Endodermal cell (in vitro differentiated cells): Measurements from ENCODE around the gene PUS3. TPM values are rescaled to one million over a fixed set of nuclear protein-coding genes. Genes with fewer than 3 reads are reported as not detected.

ENCODE experiments used
- DNase-seq: peaks from one replicate; pipeline ENCODE4 v3.0.0-alpha.2; 2017
- H3K27ac ChIP-seq: 2 replicates; pipeline ENCODE4 v1.5.1; 2013; ENCODE audit warnings: mild to moderate bottlenecking, low read depth, low read length, moderate library complexity
- H3K27me3 ChIP-seq: 2 replicates; pipeline ENCODE4 v1.6.1; 2013; ENCODE audit warnings: mild to moderate bottlenecking, low read length, moderate library complexity; ENCODE audit not compliant: insufficient read depth, control insufficient read depth, poor library complexity, severe bottlenecking
- H3K36me3 ChIP-seq: 2 replicates; pipeline ENCODE4 v1.7.0; 2013; ENCODE audit warnings: mild to moderate bottlenecking, low read length, moderate library complexity; ENCODE audit not compliant: control insufficient read depth, insufficient read depth
- H3K4me1 ChIP-seq: one replicate; pipeline ENCODE4 v1.7.0; 2013; ENCODE audit warnings: low read length; ENCODE audit not compliant: control insufficient read depth, insufficient read depth
- H3K4me3 ChIP-seq: 2 replicates; pipeline ENCODE4 v1.5.1; 2013; ENCODE audit warnings: mild to moderate bottlenecking, low read length, moderate library complexity
- H3K9ac ChIP-seq: 2 replicates; pipeline ENCODE4 v1.6.1; 2013; ENCODE audit warnings: mild to moderate bottlenecking, low read length, moderate library complexity; ENCODE audit not compliant: poor library complexity, severe bottlenecking; ENCODE audit errors: extremely low read depth
- H3K9me3 ChIP-seq: 2 replicates; pipeline ENCODE4 v1.6.1; 2013; ENCODE audit warnings: mild to moderate bottlenecking, low read length, moderate library complexity; ENCODE audit not compliant: control insufficient read depth
- H3K27ac Mint-ChIP-seq: 2 replicates; pipeline ENCODE4 v1.8.0; 2020; ENCODE audit warnings: mixed read lengths
- H3K27me3 Mint-ChIP-seq: 2 replicates; pipeline ENCODE4 v1.8.0; 2021; ENCODE audit warnings: mild to moderate bottlenecking, mixed read lengths; ENCODE audit not compliant: insufficient read depth
- H3K36me3 Mint-ChIP-seq: 2 replicates; pipeline ENCODE4 v1.8.0; 2020; ENCODE audit warnings: low read depth, mixed read lengths
- H3K4me1 Mint-ChIP-seq: 2 replicates; pipeline ENCODE4 v1.8.0; 2020; ENCODE audit warnings: mixed read lengths
- H3K4me3 Mint-ChIP-seq: 2 replicates; pipeline ENCODE4 v1.8.0; 2020; ENCODE audit warnings: mild to moderate bottlenecking, moderate library complexity, mixed read lengths
- H3K9me3 Mint-ChIP-seq: 2 replicates; pipeline ENCODE4 v1.8.0; 2020; ENCODE audit warnings: mild to moderate bottlenecking, mixed read lengths
- CTCF ChIP-seq: fragments of 200-600 bp; sonication (generic); conservative IDR thresholded peaks from 2 replicates; pipeline ENCODE4 v1.5.0; 2021; ENCODE audit warnings: antibody characterized with exemption, mild to moderate bottlenecking
- WGBS, 2 experiments: methylation state at CpG; one replicate each; pipeline versions ENCODE4 v1.1.5 to v1.1.7; 2013; ENCODE audit warnings: missing lambda C conversion rate in 2 of 2, mixed read lengths in 1 of 2; ENCODE audit not compliant: insufficient coverage in 1 of 2, insufficient read length in 1 of 2; 5-methylcytosine and 5-hydroxymethylcytosine counted together
- total RNA-seq, 2 donors: library from RNA; stranded (reverse); fragmentation: NEBNext Ultra II Directional in 1 of 2; extraction: Animal tissue kit (Norgen Biotek cat#: 25700) in 1 of 2; gene quantifications; 2 replicates in 1 of 2; 3 replicates in 1 of 2; pipeline ENCODE4 v1.2.1, GENCODE V29; 2021

Gene PUS3
- total RNA-seq, 2 donors from 2014 or later, result 12.6 to 13.7 TPM

DNA sequence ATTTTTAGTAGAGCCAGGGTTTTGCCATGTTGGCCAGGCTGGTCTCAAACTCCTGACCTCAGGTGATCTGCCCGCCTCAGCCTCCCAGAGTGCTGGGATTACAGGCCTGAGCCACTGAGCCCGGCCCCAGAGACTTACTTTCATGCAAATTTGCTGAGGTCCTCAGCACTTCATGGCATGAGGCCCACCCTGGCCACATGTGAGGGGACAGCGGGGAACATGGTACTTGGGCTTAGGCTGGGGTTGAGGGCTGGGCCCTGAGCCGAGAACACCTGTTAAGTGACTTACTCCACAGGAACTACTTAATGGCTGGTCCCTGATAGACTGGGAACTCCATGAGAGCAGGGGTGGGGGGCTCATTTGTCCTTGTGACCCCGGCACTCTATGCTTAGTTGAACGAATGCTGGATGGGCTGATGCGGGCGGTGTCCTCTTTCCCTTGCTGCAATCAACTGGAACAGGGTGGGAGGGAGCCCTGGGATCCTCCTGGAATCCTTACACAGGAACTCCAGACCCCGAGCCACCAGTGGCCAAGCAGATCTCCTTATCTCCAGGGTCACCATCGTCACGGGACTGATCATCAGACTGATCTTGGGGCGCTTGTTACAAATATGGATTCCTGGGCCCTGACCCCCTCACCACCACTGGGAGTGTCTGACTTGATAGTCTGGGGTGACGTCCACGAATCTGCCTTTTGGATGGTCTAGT, 43.9 kb upstream of the PUS3 start:
- no peak overlapping the region for H3K27ac Mint-ChIP-seq
- no peaks in the 10 kb centered on the region for H3K9me3 ChIP-seq
- H3K36me3 ChIP-seq, result no peaks in the 10 kb centered on the region
- peaks cover 13% of the 10 kb centered on the region for H3K4me1 Mint-ChIP-seq
- TF ChIP-seq CTCF, result no peak
- no peak overlapping the region for H3K4me3 ChIP-seq
- H3K27me3 Mint-ChIP-seq, result no peaks in the 10 kb centered on the region
- no peak overlapping the region for H3K27ac ChIP-seq
- DNase-seq, result no peak
- no peaks in the 10 kb centered on the region for H3K9me3 Mint-ChIP-seq
- no peak overlapping the region for H3K4me3 Mint-ChIP-seq
- 91 to 95% methylated on average over 11 to 14 of the region's 14 CpGs for WGBS, 2 experiments
- peaks cover 8% of the 10 kb centered on the region for H3K27me3 ChIP-seq
- H3K36me3 Mint-ChIP-seq, result no peaks in the 10 kb centered on the region
- H3K9ac ChIP-seq, result no peak overlapping the region
- H3K4me1 ChIP-seq, result no peaks in the 10 kb centered on the region

DNA sequence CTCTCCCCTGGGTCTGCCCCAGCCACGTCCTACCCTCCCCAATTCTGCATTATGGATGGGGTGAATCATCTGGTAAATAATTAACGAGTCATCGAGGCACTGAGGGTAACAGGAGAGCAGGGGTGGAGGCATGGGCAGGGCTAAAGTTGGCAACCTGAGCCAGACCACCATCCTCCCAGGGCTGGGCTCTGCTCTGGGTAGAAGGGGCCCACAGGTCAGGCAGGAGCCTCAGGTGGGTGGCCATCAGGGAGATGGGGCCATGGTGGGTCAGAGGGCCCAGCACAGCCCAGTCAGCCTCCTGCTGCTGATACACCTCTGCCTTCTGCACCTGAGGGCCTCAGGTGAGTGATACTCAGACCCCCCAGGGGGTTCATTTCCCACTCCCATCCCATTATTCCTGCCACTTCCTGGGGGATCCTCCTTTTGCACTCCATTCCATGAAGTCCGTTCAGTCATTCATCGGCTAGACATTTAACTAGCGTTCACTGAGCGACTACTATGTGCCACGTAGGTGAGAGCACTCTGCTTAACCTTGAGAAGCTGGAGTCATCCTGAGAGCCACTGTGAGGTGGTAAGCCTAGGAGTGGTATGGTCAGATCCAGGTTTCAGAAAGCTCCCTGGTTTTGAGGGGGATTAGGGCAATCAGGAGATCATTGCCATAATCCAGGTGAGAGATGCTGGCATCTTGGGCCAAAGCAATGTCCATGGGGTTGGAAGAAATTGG, 43.0 kb upstream of the PUS3 start, which contains the start of gene VSIG10L2:
Gene VSIG10L2 (plus strand): TSS at position 248 of the 724 bp plus-strand sequence. CDS start 12 bp downstream, at position 260.
- no peak for DNase-seq
- H3K27ac Mint-ChIP-seq, result no peak within 1 kb of the TSS
- no peaks in the 10 kb centered on the region for H3K9me3 ChIP-seq
- no peaks in the 10 kb centered on the region for H3K9me3 Mint-ChIP-seq
- H3K9ac ChIP-seq, result no peak within 1 kb of the TSS
- no peak within 1 kb of the TSS for H3K4me3 ChIP-seq
- 93% methylated on average over 4 to 8 of the region's 8 CpGs for WGBS, 2 experiments
- H3K27me3 Mint-ChIP-seq, result no peaks in the 10 kb centered on the region
- no peaks in the 10 kb centered on the region for H3K36me3 Mint-ChIP-seq
- peaks cover 20% of the 10 kb centered on the region for H3K4me1 Mint-ChIP-seq
- H3K27ac ChIP-seq, result no peak within 1 kb of the TSS
- no peaks in the 10 kb centered on the region for H3K36me3 ChIP-seq
- peaks cover 8% of the 10 kb centered on the region for H3K27me3 ChIP-seq
- no peak for TF ChIP-seq CTCF
- H3K4me1 ChIP-seq, result no peaks in the 10 kb centered on the region
- H3K4me3 Mint-ChIP-seq, result no peak within 1 kb of the TSS

DNA sequence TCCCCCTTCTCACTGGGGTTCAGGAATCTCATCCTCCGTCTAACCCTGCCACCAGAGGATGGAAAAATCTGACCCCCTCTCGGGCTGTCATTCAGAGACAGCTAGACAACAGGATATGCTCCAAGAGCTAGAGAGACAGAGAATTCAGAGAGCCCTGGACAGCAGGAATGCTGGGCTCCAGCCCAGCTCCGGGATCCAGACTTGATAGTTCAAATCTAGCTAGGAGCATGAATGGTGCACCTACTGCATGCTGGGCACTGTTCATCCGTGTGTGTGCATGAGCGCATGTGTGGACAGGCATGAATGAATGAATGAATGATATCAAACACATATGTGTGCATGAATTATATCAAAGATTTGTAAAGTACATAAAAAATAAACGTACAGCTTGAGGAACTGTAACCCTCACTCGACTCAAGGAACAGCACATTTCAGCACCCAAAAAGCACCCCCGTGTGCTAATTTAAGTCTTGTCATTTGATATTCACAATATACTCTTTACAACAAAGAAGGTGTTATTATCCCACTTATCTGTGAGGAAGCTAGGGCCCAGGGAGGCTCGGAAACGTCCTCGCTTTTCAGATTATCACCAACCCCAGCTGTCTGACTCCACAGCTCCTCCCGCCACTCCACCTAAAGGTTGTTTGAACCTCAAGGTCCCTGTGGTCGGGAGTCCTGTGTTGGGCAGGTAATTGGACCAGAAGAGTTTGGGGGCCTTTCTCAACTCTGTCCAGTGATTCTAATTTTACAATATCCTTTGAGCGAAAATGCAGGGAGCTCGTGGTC, 42.2 kb upstream of the PUS3 start:
- no peaks in the 10 kb centered on the region for H3K27me3 Mint-ChIP-seq

More for the DNA sequence above, 42.2 kb upstream of the PUS3 start:
- peaks cover 20% of the 10 kb centered on the region for H3K4me1 Mint-ChIP-seq
- no peaks in the 10 kb centered on the region for H3K36me3 Mint-ChIP-seq
- Histone ChIP-seq H3K4me1 (no peaks in the 10 kb centered on the region), H3K9ac (no peak overlapping the region), H3K4me3 (no peak overlapping the region), H3K27ac (no peak overlapping the region), H3K27me3 (peaks cover 8% of the 10 kb centered on the region), H3K36me3 (no peaks in the 10 kb centered on the region), H3K9me3 (no peaks in the 10 kb centered on the region)
- TF ChIP-seq CTCF, result no peak
- 82 to 98% methylated on average over 4 to 15 of the region's 15 CpGs for WGBS, 2 experiments
- no peak overlapping the region for H3K27ac Mint-ChIP-seq
- DNase-seq, result no peak
- no peaks in the 10 kb centered on the region for H3K9me3 Mint-ChIP-seq
- H3K4me3 Mint-ChIP-seq, result no peak overlapping the region
